Measurements from ENCODE around the gene CYLD.

DNA sequence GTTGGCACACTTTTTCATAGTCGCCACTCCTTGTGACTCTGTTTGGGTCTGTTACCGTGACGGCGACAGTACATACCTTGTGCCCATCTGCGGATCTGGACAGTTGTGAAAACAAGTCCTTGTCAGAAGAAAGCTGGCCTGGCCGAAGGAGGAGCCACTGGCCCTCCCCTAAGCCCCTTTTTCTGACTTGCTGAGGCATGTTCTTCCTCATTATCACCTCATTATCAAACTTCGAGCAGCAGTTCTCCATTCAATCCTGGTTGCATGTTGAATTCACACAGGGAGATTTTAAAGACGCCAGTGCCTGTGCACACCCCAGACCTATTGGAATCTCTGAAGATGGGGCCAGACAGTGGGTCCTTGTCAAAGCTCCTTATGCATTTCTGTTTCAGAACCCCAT is 61.1 kb downstream of the CYLD start:
- TF ChIP-seq CTCF (IDR thresholded peaks at IDR 0.05), result no peak
- no peak for TF ChIP-seq POLR2A (IDR thresholded peaks at IDR 0.05)
